ENCODE results near the gene TBRG1. TPM values are rescaled to one million over a fixed set of nuclear protein-coding genes. Genes with fewer than 3 reads are reported as not detected.

The TBRG1 gene
- total and polyA plus RNA-seq, 2 experiments from 2014 or later: 16.9 to 29.1 TPM

- Histone ChIP-seq H3K4me3 (no peak overlapping the region), H3K9me3 (ENCODE audit: low read depth) (no peaks in the 10 kb centered on the region), H3K4me1 (ENCODE audit: low read depth) (no peaks in the 10 kb centered on the region), H3K36me3 (no peaks in the 10 kb centered on the region), H3K27me3 (peaks cover 4% of the 10 kb centered on the region), H3K27ac (no peak overlapping the region)
- no peak for DNase-seq (ENCODE audit: low read depth in 1 of 2, low spot score in 1 of 2)
- TF ChIP-seq CTCF (IDR thresholded peaks at IDR 0.05; ENCODE audit: low read depth, low read length): no peak
These were observed 20.5 kb downstream of the TBRG1 start for GRCh38 chr11:124643042-124643604.

- H3K4me3 ChIP-seq: no peak overlapping the region
- H3K9me3 ChIP-seq (ENCODE audit: low read depth): no peaks in the 10 kb centered on the region
- no peak overlapping the region for H3K27ac ChIP-seq
- DNase-seq (ENCODE audit: low read depth in 1 of 2, low spot score in 1 of 2): peak in 1 of 2 donors; percentile 93
- peaks cover 11% of the 10 kb centered on the region for H3K27me3 ChIP-seq
- H3K36me3 ChIP-seq: no peaks in the 10 kb centered on the region
- H3K4me1 ChIP-seq (ENCODE audit: low read depth): no peaks in the 10 kb centered on the region
- no peak for TF ChIP-seq CTCF (IDR thresholded peaks at IDR 0.05; ENCODE audit: low read depth, low read length)
These were observed 21.2 kb downstream of the TBRG1 start for GRCh38 chr11:124643605-124644425.

- no peaks in the 10 kb centered on the region for H3K9me3 ChIP-seq (ENCODE audit: low read depth)
- DNase-seq (ENCODE audit: low read depth in 1 of 2, low spot score in 1 of 2): peak; percentile 60 to 89
- no peaks in the 10 kb centered on the region for H3K4me1 ChIP-seq (ENCODE audit: low read depth)
- peak; percentile 79 for TF ChIP-seq CTCF (IDR thresholded peaks at IDR 0.05; ENCODE audit: low read depth, low read length)
- no peaks in the 10 kb centered on the region for H3K36me3 ChIP-seq
- H3K27ac ChIP-seq: no peak overlapping the region
- peaks cover 13% of the 10 kb centered on the region for H3K27me3 ChIP-seq
- no peak overlapping the region for H3K4me3 ChIP-seq
These were observed 22.0 kb downstream of the TBRG1 start for GRCh38 chr11:124644426-124645280.

GRCh38 chr11:124646148-124646547 lies 23.5 kb downstream of the TBRG1 start:
- no peak overlapping the region for H3K27ac ChIP-seq

More at GRCh38 chr11:124646148-124646547, 23.5 kb downstream of the TBRG1 start:
- no peak for DNase-seq (ENCODE audit: low read depth in 1 of 2, low spot score in 1 of 2)
- no peak overlapping the region for H3K4me3 ChIP-seq
- no peaks in the 10 kb centered on the region for H3K4me1 ChIP-seq (ENCODE audit: low read depth)
- no peaks in the 10 kb centered on the region for H3K36me3 ChIP-seq
- no peaks in the 10 kb centered on the region for H3K9me3 ChIP-seq (ENCODE audit: low read depth)
- peaks cover 13% of the 10 kb centered on the region for H3K27me3 ChIP-seq
- no peak for TF ChIP-seq CTCF (IDR thresholded peaks at IDR 0.05; ENCODE audit: low read depth, low read length)
